ENCODE data around the gene YTHDF1. TPM values are rescaled to one million over a fixed set of nuclear protein-coding genes. Genes with fewer than 3 reads are reported as not detected.
A peak's percentile ranks its signal among the peaks of the same experiment; 100 is the strongest.

Gene YTHDF1
- total RNA-seq, 4 donors from 2014 or later: 17.9 to 32.1 (median 29.7) TPM

- intact Hi-C loops (cut with DNase I): no loop called here
- peaks cover 16 to 23% (median 22%) of the 10 kb centered on the region in 4 donors for H3K4me1 ChIP-seq
- peaks cover 0 to 87% (median 27%) of the 10 kb centered on the region in 4 donors for H3K27me3 ChIP-seq
- DNase-seq (ENCODE audit: extremely low spot score): no peak
- H3K27ac ChIP-seq (replicated peaks in 1 of 4): no peak overlapping the region
- H3K36me3 ChIP-seq: no peaks in the 10 kb centered on the region
- TF ChIP-seq CTCF (IDR thresholded peaks at IDR 0.05) (no peak), POLR2A (IDR thresholded peaks at IDR 0.05; ENCODE audit: low read depth) (no peak), EP300 (IDR thresholded peaks at IDR 0.05) (no peak), POLR2AphosphoS5 (IDR thresholded peaks at IDR 0.05) (no peak)
- no peaks in the 10 kb centered on the region for H3K9me3 ChIP-seq
- H3K4me3 ChIP-seq: no peak overlapping the region
- 86% methylated on average over 13 of the region's 13 CpGs for WGBS
Measured at GRCh38 chr20:63257629-63258028, 41.7 kb upstream of the YTHDF1 start.

- TF ChIP-seq POLR2AphosphoS5 (IDR thresholded peaks at IDR 0.05) (no peak), POLR2A (IDR thresholded peaks at IDR 0.05; ENCODE audit: low read depth) (no peak), CTCF (IDR thresholded peaks at IDR 0.05) (no peak), EP300 (IDR thresholded peaks at IDR 0.05) (no peak)
- Histone ChIP-seq H3K36me3 (no peaks in the 10 kb centered on the region), H3K4me3 (no peak overlapping the region), H3K9me3 (no peaks in the 10 kb centered on the region), H3K27ac (replicated peaks in 1 of 4) (no peak overlapping the region), H3K4me1 (peaks cover 16 to 23% (median 22%) of the 10 kb centered on the region in 4 donors), H3K27me3 (peaks cover 0 to 87% (median 31%) of the 10 kb centered on the region in 4 donors)
- WGBS: 94% methylated on average over 4 of the region's 4 CpGs
- DNase-seq (ENCODE audit: extremely low spot score): no peak
- intact Hi-C loops (cut with DNase I): no loop called here
Measured at GRCh38 chr20:63256954-63257353, 41.0 kb upstream of the YTHDF1 start.

- no peak for TF ChIP-seq EP300 (IDR thresholded peaks at IDR 0.05)
- no peak for TF ChIP-seq POLR2AphosphoS5 (IDR thresholded peaks at IDR 0.05)
- no peak for TF ChIP-seq POLR2A (IDR thresholded peaks at IDR 0.05; ENCODE audit: low read depth)
- no peak for TF ChIP-seq CTCF (IDR thresholded peaks at IDR 0.05)
- peaks cover 16 to 23% (median 22%) of the 10 kb centered on the region in 4 donors for H3K4me1 ChIP-seq
- no peaks in the 10 kb centered on the region for H3K9me3 ChIP-seq
- H3K27me3 ChIP-seq: peaks cover 0 to 86% (median 32%) of the 10 kb centered on the region in 4 donors
- H3K36me3 ChIP-seq: no peaks in the 10 kb centered on the region
- DNase-seq (ENCODE audit: extremely low spot score): no peak
- intact Hi-C loops (cut with DNase I): no loop called here
- 72% methylated on average over 26 of the region's 31 CpGs for WGBS
- H3K4me3 ChIP-seq: no peak overlapping the region
- H3K27ac ChIP-seq (replicated peaks in 1 of 4): no peak overlapping the region
Measured at GRCh38 chr20:63255931-63256704, 40.2 kb upstream of the YTHDF1 start.

- intact Hi-C loops (cut with DNase I): no loop called here
- WGBS: 22% methylated on average over 15 of the region's 56 CpGs
- H3K9me3 ChIP-seq: no peaks in the 10 kb centered on the region
- H3K4me1 ChIP-seq: peaks cover 16 to 23% (median 22%) of the 10 kb centered on the region in 4 donors
- H3K27me3 ChIP-seq: peaks cover 0 to 86% (median 32%) of the 10 kb centered on the region in 4 donors
- TF ChIP-seq POLR2AphosphoS5 (IDR thresholded peaks at IDR 0.05) (no peak), EP300 (IDR thresholded peaks at IDR 0.05) (no peak), POLR2A (IDR thresholded peaks at IDR 0.05; ENCODE audit: low read depth) (no peak), CTCF (IDR thresholded peaks at IDR 0.05) (no peak)
- no peak overlapping the region for H3K27ac ChIP-seq (replicated peaks in 1 of 4)
- no peaks in the 10 kb centered on the region for H3K36me3 ChIP-seq
- no peak for DNase-seq (ENCODE audit: extremely low spot score)
- H3K4me3 ChIP-seq: peak overlapping the region in 3 of 4 donors; percentile 45 to 57 (median 51)
Measured at GRCh38 chr20:63254606-63255384, 38.9 kb upstream of the YTHDF1 start.

All from esophagus muscularis mucosa (tissue), 4 donors.